Erythroblast (primary cell): ENCODE results near the gene GRIK4.

Experiments used
- GATA1 ChIP-seq: IDR thresholded peaks from 2 replicates; pipeline ENCODE4 v1.6.1; 2011; ENCODE audit warnings: low read depth, mild to moderate bottlenecking, control low read depth, low read length, moderate library complexity
- POLR2A ChIP-seq: IDR thresholded peaks from 2 replicates; pipeline ENCODE4 v1.6.1; 2011; ENCODE audit warnings: mild to moderate bottlenecking, low read length

GRCh38 chr11:120904116-120904515 lies 392.6 kb downstream of the GRIK4 start:
- TF ChIP-seq POLR2A, result no peak
- no peak for TF ChIP-seq GATA1
